WTC11 (cell line): ENCODE measurements around the gene RLF. TPM values are rescaled to one million over a fixed set of nuclear protein-coding genes. Genes with fewer than 3 reads are reported as not detected.

ENCODE experiments used
- ATAC-seq: fragments of 200-7000 bp; cut with Tn5 transposase; 2 replicates; pipeline ENCODE4 v1.10.0; 2021; ENCODE audit warnings: mild to moderate bottlenecking, moderate library complexity
- CTCF ChIA-PET: fragments of 300-600 bp; sonication (Branson Sonifier 250); formaldehyde crosslinking; loops from one replicate; lab custom pipeline; 2021; ENCODE audit warnings: antibody characterized with exemption; lab: Charles Lee
- POLR2A ChIA-PET: fragments of 350-600 bp; sonication (Branson Sonifier 250); formaldehyde crosslinking; loops from one replicate; lab custom pipeline; 2021; ENCODE audit warnings: antibody characterized with exemption; lab: Charles Lee
- DNase-seq: peaks from one replicate; pipeline ENCODE4 v3.0.0; 2021; ENCODE audit warnings: low spot score
- H3K27ac Mint-ChIP-seq: 2 replicates; pipeline ENCODE4 v1.8.0; 2021; ENCODE audit warnings: mixed read lengths
- H3K27me3 Mint-ChIP-seq: 2 replicates; pipeline ENCODE4 v1.8.0; 2021; ENCODE audit warnings: low read depth, mild to moderate bottlenecking, moderate library complexity, mixed read lengths
- H3K36me3 Mint-ChIP-seq: 2 replicates; pipeline ENCODE4 v1.8.0; 2021; ENCODE audit warnings: mixed read lengths
- H3K4me1 Mint-ChIP-seq: 2 replicates; pipeline ENCODE4 v1.8.0; 2022; ENCODE audit warnings: mixed read lengths
- H3K4me3 Mint-ChIP-seq: 2 replicates; pipeline ENCODE4 v1.8.0; 2021; ENCODE audit warnings: mild to moderate bottlenecking, moderate library complexity, mixed read lengths
- H3K9me3 Mint-ChIP-seq: 2 replicates; pipeline ENCODE4 v1.8.0; 2021; ENCODE audit warnings: mixed read lengths
- ATF1 ChIP-seq: sonication (generic); formaldehyde crosslinking; IDR thresholded peaks from 2 replicates; pipeline ENCODE4 v1.8.1; 2023; ENCODE audit warnings: mild to moderate bottlenecking, moderate library complexity, missing genetic modification reagents
- CREB1 ChIP-seq: sonication (generic); formaldehyde crosslinking; IDR thresholded peaks from 2 replicates; pipeline ENCODE4 v1.8.0; 2023; ENCODE audit warnings: mild to moderate bottlenecking, missing genetic modification reagents
- EMX1 ChIP-seq: fragments of 250-450 bp; sonication (Bioruptor Pico); IDR thresholded peaks from 2 replicates; pipeline ENCODE4 v1.8.0; 2021; ENCODE audit warnings: mild to moderate bottlenecking
- FOXK1 ChIP-seq: sonication (generic); formaldehyde crosslinking; IDR thresholded peaks from 2 replicates; pipeline ENCODE4 v1.8.0; 2022; ENCODE audit warnings: mild to moderate bottlenecking, moderate library complexity, missing genetic modification reagents
- GABPB1 ChIP-seq: sonication (generic); formaldehyde crosslinking; IDR thresholded peaks from 2 replicates; pipeline ENCODE4 v1.8.1; 2023; ENCODE audit warnings: mild to moderate bottlenecking, missing genetic modification reagents
- GRHL2 ChIP-seq: fragments of 250-450 bp; sonication (Bioruptor Pico); IDR thresholded peaks from 2 replicates; pipeline ENCODE4 v1.8.0; 2022; ENCODE audit warnings: mild to moderate bottlenecking, moderate library complexity; ENCODE audit not compliant: insufficient replicate concordance, severe bottlenecking
- HMGA2 ChIP-seq: fragments of 250-450 bp; sonication (Bioruptor Pico); IDR thresholded peaks from 2 replicates; pipeline ENCODE4 v1.4.0; 2021; ENCODE audit warnings: mild to moderate bottlenecking, moderate library complexity
- JUN ChIP-seq: sonication (generic); formaldehyde crosslinking; IDR thresholded peaks from 2 replicates; pipeline ENCODE4 v1.8.0; 2023; ENCODE audit warnings: mild to moderate bottlenecking, missing genetic modification reagents
- KAT7 ChIP-seq: sonication (generic); formaldehyde crosslinking; IDR thresholded peaks from 2 replicates; pipeline ENCODE4 v1.8.1; 2023; ENCODE audit warnings: missing genetic modification reagents, mild to moderate bottlenecking, borderline replicate concordance
- NR2C2 ChIP-seq: sonication (generic); formaldehyde crosslinking; IDR thresholded peaks from 2 replicates; pipeline ENCODE4 v1.8.0; 2022; ENCODE audit warnings: mild to moderate bottlenecking, missing genetic modification reagents
- OVOL2 ChIP-seq: fragments of 250-450 bp; sonication (Bioruptor Pico); IDR thresholded peaks from 2 replicates; pipeline ENCODE4 v1.9.0; 2021; ENCODE audit warnings: mild to moderate bottlenecking, borderline replicate concordance
- SMAD4 ChIP-seq: sonication (generic); formaldehyde crosslinking; IDR thresholded peaks from 2 replicates; pipeline ENCODE4 v1.8.0; 2022; ENCODE audit warnings: mild to moderate bottlenecking, missing genetic modification reagents
- TCF7 ChIP-seq: sonication (generic); formaldehyde crosslinking; IDR thresholded peaks from 2 replicates; pipeline ENCODE4 v1.8.0; 2022; ENCODE audit warnings: mild to moderate bottlenecking, low read depth, missing genetic modification reagents, moderate library complexity
- TEAD1 ChIP-seq: sonication (generic); formaldehyde crosslinking; IDR thresholded peaks from 2 replicates; pipeline ENCODE4 v1.8.0; 2022; ENCODE audit warnings: mild to moderate bottlenecking, missing genetic modification reagents
- ZNF423 ChIP-seq: fragments of 250-450 bp; sonication (Bioruptor Pico); IDR thresholded peaks from 2 replicates; pipeline ENCODE4 v2.1.2; 2022; ENCODE audit warnings: mild to moderate bottlenecking, moderate library complexity
- total RNA-seq: library from RNA; stranded (reverse); gene quantifications from 3 replicates; pipeline ENCODE4 v1.2.3, GENCODE V29; 2021
- TF ChIP-seq, protein P1 (sequence below): sonication (generic); formaldehyde crosslinking; IDR thresholded peaks from 2 replicates; pipeline ENCODE4 v1.8.1; 2023; ENCODE audit warnings: mild to moderate bottlenecking, missing genetic modification reagents, moderate library complexity
- TF ChIP-seq, protein P2 (sequence below): fragments of 250-450 bp; sonication (Bioruptor Pico); IDR thresholded peaks from 2 replicates; pipeline ENCODE4 v1.9.0; 2021; ENCODE audit warnings: mild to moderate bottlenecking
- TF ChIP-seq, protein P3 (sequence below): sonication (generic); formaldehyde crosslinking; IDR thresholded peaks from 2 replicates; pipeline ENCODE4 v1.8.1; 2022; ENCODE audit warnings: missing genetic modification reagents, borderline replicate concordance
- TF ChIP-seq, protein P4 (sequence below): fragments of 250-450 bp; sonication (Bioruptor Pico); conservative IDR thresholded peaks from 2 replicates; pipeline ENCODE4 v1.9.0; 2021; ENCODE audit warnings: mild to moderate bottlenecking
- TF ChIP-seq, protein P5 (sequence below): sonication (generic); formaldehyde crosslinking; conservative IDR thresholded peaks from 2 replicates; pipeline ENCODE4 v1.8.1; 2022; ENCODE audit warnings: mild to moderate bottlenecking, missing genetic modification reagents
- TF ChIP-seq, protein P6 (sequence below): sonication (generic); formaldehyde crosslinking; IDR thresholded peaks from 2 replicates; pipeline ENCODE4 v1.8.1; 2023; ENCODE audit warnings: mild to moderate bottlenecking, missing genetic modification reagents
- TF ChIP-seq, protein P7 (sequence below): sonication (generic); formaldehyde crosslinking; IDR thresholded peaks from 2 replicates; pipeline ENCODE4 v1.8.1; 2022; ENCODE audit warnings: low read depth, missing genetic modification reagents, borderline replicate concordance
- TF ChIP-seq, protein P8 (sequence below): sonication (generic); formaldehyde crosslinking; IDR thresholded peaks from 2 replicates; pipeline ENCODE4 v1.8.1; 2022; ENCODE audit warnings: mild to moderate bottlenecking, missing genetic modification reagents, moderate library complexity, borderline replicate concordance

Gene RLF
- total RNA-seq, 1 experiment from 2014 or later = 18.5 TPM

DNA sequence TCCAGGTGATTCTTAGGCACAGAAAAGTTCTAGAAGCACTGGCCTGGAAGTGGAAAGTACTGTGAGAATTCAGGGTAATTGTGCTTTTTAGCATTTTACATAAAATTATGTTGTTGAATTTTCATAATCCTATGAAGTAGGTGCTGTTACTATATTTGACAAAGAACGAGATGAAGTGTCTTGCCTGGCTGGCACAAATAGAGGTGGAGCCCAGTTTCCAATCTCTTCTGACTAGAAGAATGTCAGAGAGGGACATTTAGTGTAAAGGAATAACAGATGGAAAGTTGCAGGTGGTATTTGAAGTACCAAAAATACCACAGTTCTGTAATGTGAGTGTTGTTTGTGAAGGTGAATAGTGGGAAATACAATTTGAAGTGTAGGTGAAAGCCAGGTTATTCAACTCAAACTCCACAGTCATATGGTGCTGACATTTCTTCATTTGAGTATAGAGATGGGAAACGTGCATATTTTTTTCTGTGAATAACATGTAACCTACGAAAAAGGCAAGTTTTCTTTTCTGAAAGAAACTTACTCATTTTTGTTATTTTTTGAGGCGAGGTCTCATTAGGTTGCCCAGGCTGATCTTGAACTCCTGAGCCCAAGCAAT lies 83.1 kb downstream of the RLF start:
- Mint-ChIP-seq H3K27me3 (no peaks in the 10 kb centered on the region), H3K36me3 (no peaks in the 10 kb centered on the region), H3K27ac (peak overlapping the region; percentile 8; the same call in 1 of the 2 replicates), H3K9me3 (no peaks in the 10 kb centered on the region)
- ATAC-seq = no peak
- CTCF ChIA-PET = interaction anchor here (1.4 to 1.7 kb wide), 2 partner anchors 15 to 100 kb away, joined by 4 read pairs; no protein-coding TSS in a partner anchor
- TF ChIP-seq CREB1 (CRISPR knock-in tag) (no peak), HMGA2 (CRISPR knock-in tag) (no peak), ZNF423 (no peak), FOXK1 (CRISPR knock-in tag) (no peak), ATF1 (CRISPR knock-in tag) (no peak), GRHL2 (CRISPR knock-in tag) (no peak), TEAD1 (CRISPR knock-in tag) (no peak)
- TF ChIP-seq, protein P1, sequence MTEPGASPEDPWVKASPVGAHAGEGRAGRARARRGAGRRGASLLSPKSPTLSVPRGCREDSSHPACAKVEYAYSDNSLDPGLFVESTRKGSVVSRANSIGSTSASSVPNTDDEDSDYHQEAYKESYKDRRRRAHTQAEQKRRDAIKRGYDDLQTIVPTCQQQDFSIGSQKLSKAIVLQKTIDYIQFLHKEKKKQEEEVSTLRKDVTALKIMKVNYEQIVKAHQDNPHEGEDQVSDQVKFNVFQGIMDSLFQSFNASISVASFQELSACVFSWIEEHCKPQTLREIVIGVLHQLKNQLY (CRISPR knock-in tag) = no peak
- TF ChIP-seq, protein P2, sequence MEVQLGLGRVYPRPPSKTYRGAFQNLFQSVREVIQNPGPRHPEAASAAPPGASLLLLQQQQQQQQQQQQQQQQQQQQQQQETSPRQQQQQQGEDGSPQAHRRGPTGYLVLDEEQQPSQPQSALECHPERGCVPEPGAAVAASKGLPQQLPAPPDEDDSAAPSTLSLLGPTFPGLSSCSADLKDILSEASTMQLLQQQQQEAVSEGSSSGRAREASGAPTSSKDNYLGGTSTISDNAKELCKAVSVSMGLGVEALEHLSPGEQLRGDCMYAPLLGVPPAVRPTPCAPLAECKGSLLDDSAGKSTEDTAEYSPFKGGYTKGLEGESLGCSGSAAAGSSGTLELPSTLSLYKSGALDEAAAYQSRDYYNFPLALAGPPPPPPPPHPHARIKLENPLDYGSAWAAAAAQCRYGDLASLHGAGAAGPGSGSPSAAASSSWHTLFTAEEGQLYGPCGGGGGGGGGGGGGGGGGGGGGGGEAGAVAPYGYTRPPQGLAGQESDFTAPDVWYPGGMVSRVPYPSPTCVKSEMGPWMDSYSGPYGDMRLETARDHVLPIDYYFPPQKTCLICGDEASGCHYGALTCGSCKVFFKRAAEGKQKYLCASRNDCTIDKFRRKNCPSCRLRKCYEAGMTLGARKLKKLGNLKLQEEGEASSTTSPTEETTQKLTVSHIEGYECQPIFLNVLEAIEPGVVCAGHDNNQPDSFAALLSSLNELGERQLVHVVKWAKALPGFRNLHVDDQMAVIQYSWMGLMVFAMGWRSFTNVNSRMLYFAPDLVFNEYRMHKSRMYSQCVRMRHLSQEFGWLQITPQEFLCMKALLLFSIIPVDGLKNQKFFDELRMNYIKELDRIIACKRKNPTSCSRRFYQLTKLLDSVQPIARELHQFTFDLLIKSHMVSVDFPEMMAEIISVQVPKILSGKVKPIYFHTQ = no peak
- TF ChIP-seq, all 79 proteins: peak for 0
- Mint-ChIP-seq H3K4me1 (no peaks in the 10 kb centered on the region), H3K4me3 (no peak overlapping the region)
- POLR2A ChIA-PET = no interaction called here
- DNase-seq = no peak

DNA sequence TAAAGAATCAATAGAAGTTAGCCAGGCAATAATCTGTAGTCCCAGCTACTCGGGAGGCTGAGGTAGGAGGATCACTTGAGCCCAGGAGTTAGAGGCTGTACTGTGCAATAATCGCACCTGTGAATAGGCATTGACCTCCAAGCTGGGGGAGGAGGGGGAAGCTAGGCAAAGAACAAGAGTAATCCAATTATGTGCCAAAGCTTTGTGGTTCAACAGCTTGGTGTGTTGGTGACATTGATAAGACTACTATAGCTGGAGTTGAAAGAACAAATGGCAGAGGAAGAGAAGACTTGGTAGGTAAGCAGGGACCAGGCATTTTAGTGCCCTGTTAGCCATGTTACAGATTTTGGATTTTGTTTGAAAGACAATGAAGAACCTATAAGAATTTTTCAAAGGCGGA lies 84.5 kb downstream of the RLF start:
- Mint-ChIP-seq H3K36me3 (no peaks in the 10 kb centered on the region), H3K9me3 (no peaks in the 10 kb centered on the region), H3K4me3 (no peak overlapping the region), H3K27ac (no peak overlapping the region), H3K27me3 (no peaks in the 10 kb centered on the region), H3K4me1 (no peaks in the 10 kb centered on the region)
- ChIA-PET CTCF (no interaction called here), POLR2A (no interaction called here)
- ATAC-seq (no peak), DNase-seq (no peak)
- TF ChIP-seq EMX1 (CRISPR knock-in tag) = no peak
- no peak for TF ChIP-seq JUN (CRISPR knock-in tag)
- TF ChIP-seq, protein P3, sequence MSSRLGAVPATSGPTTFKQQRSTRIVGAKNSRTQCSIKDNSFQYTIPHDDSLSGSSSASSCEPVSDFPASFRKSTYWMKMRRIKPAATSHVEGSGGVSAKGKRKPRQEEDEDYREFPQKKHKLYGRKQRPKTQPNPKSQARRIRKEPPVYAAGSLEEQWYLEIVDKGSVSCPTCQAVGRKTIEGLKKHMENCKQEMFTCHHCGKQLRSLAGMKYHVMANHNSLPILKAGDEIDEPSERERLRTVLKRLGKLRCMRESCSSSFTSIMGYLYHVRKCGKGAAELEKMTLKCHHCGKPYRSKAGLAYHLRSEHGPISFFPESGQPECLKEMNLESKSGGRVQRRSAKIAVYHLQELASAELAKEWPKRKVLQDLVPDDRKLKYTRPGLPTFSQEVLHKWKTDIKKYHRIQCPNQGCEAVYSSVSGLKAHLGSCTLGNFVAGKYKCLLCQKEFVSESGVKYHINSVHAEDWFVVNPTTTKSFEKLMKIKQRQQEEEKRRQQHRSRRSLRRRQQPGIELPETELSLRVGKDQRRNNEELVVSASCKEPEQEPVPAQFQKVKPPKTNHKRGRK (CRISPR knock-in tag) = no peak
- no peak for TF ChIP-seq NR2C2 (CRISPR knock-in tag)
- TF ChIP-seq, protein P4, sequence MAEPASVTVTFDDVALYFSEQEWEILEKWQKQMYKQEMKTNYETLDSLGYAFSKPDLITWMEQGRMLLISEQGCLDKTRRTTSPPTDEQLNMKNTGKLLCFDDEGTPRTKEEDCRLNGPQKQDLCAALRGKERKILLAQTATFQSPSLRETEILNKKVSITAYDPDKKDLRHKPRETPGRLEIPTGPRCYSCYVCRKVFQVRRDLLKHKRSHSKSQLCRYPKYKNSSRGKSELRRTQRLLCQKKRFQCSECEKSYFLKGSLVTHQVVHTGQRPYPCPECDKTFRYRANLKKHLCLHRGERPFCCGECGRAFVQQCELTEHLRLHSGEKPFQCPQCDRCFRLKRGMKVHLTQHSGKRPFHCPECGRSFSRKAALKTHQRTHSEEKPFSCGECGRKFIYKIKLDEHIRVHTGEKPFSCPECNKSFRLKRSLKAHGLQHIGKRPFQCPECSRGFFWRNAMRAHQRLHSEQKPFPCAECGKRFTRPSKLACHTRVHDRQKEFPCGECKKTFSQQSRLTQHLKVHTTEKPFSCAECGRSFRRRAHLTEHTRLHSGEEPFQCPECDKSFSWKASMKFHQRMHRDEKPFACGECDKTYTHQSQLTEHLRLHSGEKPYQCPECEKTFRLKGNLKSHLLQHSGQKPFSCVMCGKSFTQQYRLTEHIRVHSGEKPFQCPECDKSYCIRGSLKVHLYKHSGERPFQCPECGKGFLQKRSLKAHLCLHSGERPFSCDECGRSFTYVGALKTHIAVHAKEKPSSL (CRISPR knock-in tag) = no peak
- TF ChIP-seq, protein P5, sequence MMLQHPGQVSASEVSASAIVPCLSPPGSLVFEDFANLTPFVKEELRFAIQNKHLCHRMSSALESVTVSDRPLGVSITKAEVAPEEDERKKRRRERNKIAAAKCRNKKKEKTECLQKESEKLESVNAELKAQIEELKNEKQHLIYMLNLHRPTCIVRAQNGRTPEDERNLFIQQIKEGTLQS (CRISPR knock-in tag) = no peak
- TF ChIP-seq FOXK1 (CRISPR knock-in tag) = no peak
- no peak for TF ChIP-seq OVOL2 (CRISPR knock-in tag)
- TF ChIP-seq, protein P6, sequence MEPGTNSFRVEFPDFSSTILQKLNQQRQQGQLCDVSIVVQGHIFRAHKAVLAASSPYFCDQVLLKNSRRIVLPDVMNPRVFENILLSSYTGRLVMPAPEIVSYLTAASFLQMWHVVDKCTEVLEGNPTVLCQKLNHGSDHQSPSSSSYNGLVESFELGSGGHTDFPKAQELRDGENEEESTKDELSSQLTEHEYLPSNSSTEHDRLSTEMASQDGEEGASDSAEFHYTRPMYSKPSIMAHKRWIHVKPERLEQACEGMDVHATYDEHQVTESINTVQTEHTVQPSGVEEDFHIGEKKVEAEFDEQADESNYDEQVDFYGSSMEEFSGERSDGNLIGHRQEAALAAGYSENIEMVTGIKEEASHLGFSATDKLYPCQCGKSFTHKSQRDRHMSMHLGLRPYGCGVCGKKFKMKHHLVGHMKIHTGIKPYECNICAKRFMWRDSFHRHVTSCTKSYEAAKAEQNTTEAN = no peak
- TF ChIP-seq TCF7 (CRISPR knock-in tag) = no peak
- TF ChIP-seq KAT7 (CRISPR knock-in tag) = no peak
- TF ChIP-seq HMGA2 (CRISPR knock-in tag) = no peak
- no peak for TF ChIP-seq GABPB1 (CRISPR knock-in tag)
- no peak for TF ChIP-seq SMAD4
- TF ChIP-seq, protein P7, sequence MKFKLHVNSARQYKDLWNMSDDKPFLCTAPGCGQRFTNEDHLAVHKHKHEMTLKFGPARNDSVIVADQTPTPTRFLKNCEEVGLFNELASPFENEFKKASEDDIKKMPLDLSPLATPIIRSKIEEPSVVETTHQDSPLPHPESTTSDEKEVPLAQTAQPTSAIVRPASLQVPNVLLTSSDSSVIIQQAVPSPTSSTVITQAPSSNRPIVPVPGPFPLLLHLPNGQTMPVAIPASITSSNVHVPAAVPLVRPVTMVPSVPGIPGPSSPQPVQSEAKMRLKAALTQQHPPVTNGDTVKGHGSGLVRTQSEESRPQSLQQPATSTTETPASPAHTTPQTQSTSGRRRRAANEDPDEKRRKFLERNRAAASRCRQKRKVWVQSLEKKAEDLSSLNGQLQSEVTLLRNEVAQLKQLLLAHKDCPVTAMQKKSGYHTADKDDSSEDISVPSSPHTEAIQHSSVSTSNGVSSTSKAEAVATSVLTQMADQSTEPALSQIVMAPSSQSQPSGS = no peak
- TF ChIP-seq, protein P8, sequence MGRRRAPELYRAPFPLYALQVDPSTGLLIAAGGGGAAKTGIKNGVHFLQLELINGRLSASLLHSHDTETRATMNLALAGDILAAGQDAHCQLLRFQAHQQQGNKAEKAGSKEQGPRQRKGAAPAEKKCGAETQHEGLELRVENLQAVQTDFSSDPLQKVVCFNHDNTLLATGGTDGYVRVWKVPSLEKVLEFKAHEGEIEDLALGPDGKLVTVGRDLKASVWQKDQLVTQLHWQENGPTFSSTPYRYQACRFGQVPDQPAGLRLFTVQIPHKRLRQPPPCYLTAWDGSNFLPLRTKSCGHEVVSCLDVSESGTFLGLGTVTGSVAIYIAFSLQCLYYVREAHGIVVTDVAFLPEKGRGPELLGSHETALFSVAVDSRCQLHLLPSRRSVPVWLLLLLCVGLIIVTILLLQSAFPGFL (CRISPR knock-in tag) = no peak
